Endothelial cell of umbilical vein (primary cell): ENCODE data around the gene TLR6. TPM values are rescaled to one million over a fixed set of nuclear protein-coding genes. Genes with fewer than 3 reads are reported as not detected.

Source experiments
- BruUV-seq: library from RNA; stranded (reverse); fragments of 400-500 nt; replicated peaks from 2 replicates; lab custom pipeline; 2021; lab: Mats Ljungman, UMichigan
- CTCF ChIA-PET: fragments of 300-600, 350-600 bp; sonication (Branson Sonifier 250); formaldehyde crosslinking; loops from one replicate; lab custom pipeline; 2021; ENCODE audit warnings: antibody characterized with exemption, inconsistent platforms; lab: Charles Lee
- POLR2A ChIA-PET: fragments of 300-600, 350-600 bp; sonication (Branson Sonifier 250); formaldehyde crosslinking; loops from one replicate; lab custom pipeline; 2021; ENCODE audit warnings: antibody characterized with exemption, inconsistent platforms; lab: Charles Lee
- DNase-seq: peaks from one replicate; pipeline ENCODE4 v3.0.0-alpha.2; 2011; ENCODE audit warnings: low read depth, low spot score
- FAIRE-seq: peaks from 2 replicates; lab custom pipeline; 2011; peaks lifted over from hg19 to GRCh38; lab: Jason Lieb, UNC
- H2AFZ ChIP-seq: 2 replicates; pipeline ENCODE4 v1.6.0; 2012; ENCODE audit warnings: low read depth, low read length, control low read depth, inconsistent platforms
- H3K27ac ChIP-seq: 2 replicates; pipeline ENCODE4 v1.5.1; 2011; ENCODE audit warnings: low read depth, mild to moderate bottlenecking, control low read depth, low read length, moderate library complexity; ENCODE audit not compliant: insufficient read depth
- H3K27me3 ChIP-seq, 2 experiments: 2 replicates each; pipeline versions ENCODE4 v1.6.0 to v1.6.1; 2011; ENCODE audit warnings: low read length in 2 of 2, mixed read lengths in 1 of 2; ENCODE audit not compliant: control insufficient read depth in 2 of 2, insufficient read depth in 2 of 2
- H3K36me3 ChIP-seq, 2 experiments: 2 replicates in 1 of 2; 3 replicates in 1 of 2; pipeline ENCODE4 v1.5.1; 2011; ENCODE audit warnings: low read length in 2 of 2, mild to moderate bottlenecking in 1 of 2, moderate library complexity in 1 of 2; ENCODE audit not compliant: control insufficient read depth in 2 of 2, insufficient read depth in 2 of 2; ENCODE audit errors: extremely low read depth in 1 of 2
- H3K4me1 ChIP-seq: 3 replicates; pipeline ENCODE4 v1.5.1; 2011; ENCODE audit warnings: mild to moderate bottlenecking, low read length; ENCODE audit not compliant: control insufficient read depth, insufficient read depth; ENCODE audit errors: extremely low read depth
- H3K4me2 ChIP-seq: 2 replicates; pipeline ENCODE4 v1.6.1; 2011; ENCODE audit warnings: low read length, control low read depth, mixed read lengths; ENCODE audit not compliant: insufficient read depth
- H3K4me3 ChIP-seq, 3 experiments: fragments of 200-600 bp in 1 of 3; sonication (generic), shearing (Covaris generic) in 1 of 3; replicated peaks in 1 of 3; 2 replicates each; pipeline ENCODE4 v1.5.1; 2011 to 2016; ENCODE audit warnings: control low read depth in 3 of 3, low read length in 3 of 3, mild to moderate bottlenecking in 2 of 3, inconsistent platforms in 1 of 3, low read depth in 1 of 3, moderate library complexity in 1 of 3; ENCODE audit not compliant: insufficient read depth in 1 of 3
- H3K79me2 ChIP-seq: 2 replicates; pipeline ENCODE4 v1.6.0; 2012; ENCODE audit warnings: low read length, inconsistent platforms; ENCODE audit not compliant: control insufficient read depth, insufficient read depth
- H3K9ac ChIP-seq: replicated peaks from 2 replicates; pipeline ENCODE3; 2011; ENCODE audit warnings: low read length, control low read depth; ENCODE audit not compliant: insufficient read depth; ENCODE audit errors: extremely low read depth
- H3K9me1 ChIP-seq: replicated peaks from 3 replicates; pipeline ENCODE4 v1.6.0; 2011; ENCODE audit warnings: mild to moderate bottlenecking, low read length; ENCODE audit not compliant: control insufficient read depth, insufficient read depth; ENCODE audit errors: extremely low read depth
- H3K9me3 ChIP-seq: replicated peaks from 2 replicates; pipeline ENCODE4 v1.5.1; 2012; ENCODE audit warnings: low read length, inconsistent platforms; ENCODE audit not compliant: control insufficient read depth, insufficient read depth
- H4K20me1 ChIP-seq: replicated peaks from 2 replicates; pipeline ENCODE3; 2011; ENCODE audit warnings: mild to moderate bottlenecking, low read length; ENCODE audit not compliant: control insufficient read depth, insufficient read depth; ENCODE audit errors: extremely low read depth
- EZH2 ChIP-seq: IDR thresholded peaks from 2 replicates; pipeline ENCODE4 v1.6.1; 2012; ENCODE audit warnings: borderline replicate concordance, low read depth, mild to moderate bottlenecking, moderate library complexity, low read length, inconsistent platforms; ENCODE audit not compliant: severe bottlenecking
- FOS ChIP-seq: IDR thresholded peaks from 2 replicates; pipeline ENCODE4 v1.6.1; 2011; ENCODE audit warnings: mild to moderate bottlenecking, low read length, moderate library complexity, borderline replicate concordance; ENCODE audit not compliant: insufficient read depth
- GATA2 ChIP-seq: IDR thresholded peaks from 2 replicates; pipeline ENCODE4 v1.7.0; 2011; ENCODE audit warnings: low read depth, mild to moderate bottlenecking, moderate library complexity, mixed read lengths, low read length; ENCODE audit not compliant: insufficient read length, insufficient read depth
- JUN ChIP-seq: IDR thresholded peaks from 2 replicates; pipeline ENCODE4 v1.6.1; 2011; ENCODE audit warnings: borderline replicate concordance, low read depth; ENCODE audit not compliant: insufficient read length, insufficient read depth
- MAX ChIP-seq: IDR thresholded peaks from 2 replicates; pipeline ENCODE4 v1.6.1; 2011; ENCODE audit not compliant: insufficient read depth, insufficient read length
- MYC ChIP-seq: IDR thresholded peaks from one replicate; pipeline ENCODE4 v1.6.1; 2011; ENCODE audit warnings: mild to moderate bottlenecking, low read depth, low read length
- POLR2A ChIP-seq: IDR thresholded peaks from 2 replicates; pipeline ENCODE4 v1.6.1; 2012; ENCODE audit warnings: low read depth, mild to moderate bottlenecking, control low read depth, low read length
- POLR2AphosphoS5 ChIP-seq: IDR thresholded peaks from 2 replicates; pipeline ENCODE4 v1.6.1; 2012; ENCODE audit warnings: low read depth, mild to moderate bottlenecking, control low read depth, low read length, moderate library complexity; ENCODE audit not compliant: insufficient read depth
- dilution Hi-C: fragments of 300-500 bp; cut with MboI; formaldehyde crosslinking; loops from one replicate; pipeline ENCODE4 v1.15.0; 2019; ENCODE audit warnings: low sequenced_read_pairs; ENCODE audit not compliant: extremely low pct_ligation_motif_present
- intact Hi-C: fragments of 100-400 bp; cut with micrococcal nuclease; formaldehyde crosslinking; loops from one replicate; pipeline ENCODE4 v1.10.0; 2022
- polyA plus RNA-seq, 4 experiments: library from polyadenylated mRNA; depleted of rRNA in 3 of 4; stranded (reverse) in 3 of 4; unstranded in 1 of 4; fragments of >200 nt; gene quantifications; 2 replicates each; pipeline versions ENCODE4 v1.2.1 to v1.2.3, GENCODE V29; 2011 to 2012; ENCODE audit warnings: missing spikeins in 1 of 4
- total RNA-seq: library from RNA; stranded (reverse); gene quantifications from 2 replicates; pipeline ENCODE4 v1.2.3, GENCODE V29; 2021
- TF ChIP-seq, protein P1 (sequence below), 2 donors: IDR thresholded peaks; 1 replicate in 1 of 2; 2 replicates in 1 of 2; pipeline ENCODE4 v1.5.1; 2011; ENCODE audit warnings: low read length in 2 of 2, mild to moderate bottlenecking in 2 of 2, moderate library complexity in 2 of 2, control low read depth in 1 of 2, inconsistent platforms in 1 of 2, low read depth in 1 of 2; ENCODE audit not compliant: insufficient read depth in 1 of 2; ENCODE audit errors: extremely low read depth in 1 of 2

TLR6 gene
- total and polyA plus RNA-seq, 2 donors (not counting 3 experiments of a cell fraction or from before 2014, with no cell fraction given), result 0.19 to 1.7 TPM

DNA sequence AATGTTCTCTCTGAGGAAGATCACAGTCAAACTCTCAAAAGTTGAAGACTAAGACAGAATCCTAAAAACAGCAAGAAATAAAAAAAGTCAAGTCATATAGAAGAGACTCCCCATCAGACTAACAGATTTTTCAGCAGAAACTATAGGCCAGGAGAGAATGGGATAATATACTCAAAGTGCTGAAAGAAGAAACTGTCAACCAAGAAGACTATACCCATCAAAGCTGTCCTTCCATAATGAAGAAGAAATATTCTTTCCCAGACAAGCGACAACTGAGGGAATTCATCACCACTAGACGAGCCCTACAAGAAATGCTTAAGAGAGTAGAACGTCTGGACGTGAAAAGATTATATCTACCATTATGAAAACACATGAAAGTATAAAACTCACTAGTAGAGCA lies 22.0 kb downstream of the TLR6 start:
- no peak overlapping the region for H3K4me3 ChIP-seq
- H2AFZ ChIP-seq, result no peak overlapping the region
- intact Hi-C loops, result no loop called here
- H3K9me3 ChIP-seq, result no peaks in the 10 kb centered on the region
- DNase-seq (no peak), FAIRE-seq (no peak)
- no TSS peak for BruUV-seq
- no peaks in the 10 kb centered on the region for H3K79me2 ChIP-seq
- peaks cover 10% of the 10 kb centered on the region for H3K4me1 ChIP-seq
- no peaks in the 10 kb centered on the region for H4K20me1 ChIP-seq
- dilution Hi-C loops, result no loop called here
- H3K27ac ChIP-seq, result no peak overlapping the region
- ChIA-PET POLR2A (interaction anchor here (0.6 kb wide), 1 partner anchor 37 kb away, joined by 8 read pairs; no protein-coding TSS in a partner anchor), CTCF (interaction anchor here (0.6 to 1.0 kb wide), 2 partner anchors 20 to 75 kb away, joined by 3 read pairs; no protein-coding TSS in a partner anchor)
- H3K9me1 ChIP-seq, result no peaks in the 10 kb centered on the region
- no peaks in the 10 kb centered on the region for H3K36me3 ChIP-seq
- no peak overlapping the region for H3K4me2 ChIP-seq
- TF ChIP-seq POLR2A (no peak), POLR2AphosphoS5 (no peak), EZH2 (no peak), JUN (no peak), MYC (no peak), MAX (no peak), FOS (no peak), GATA2 (no peak)
- TF ChIP-seq, protein P1, sequence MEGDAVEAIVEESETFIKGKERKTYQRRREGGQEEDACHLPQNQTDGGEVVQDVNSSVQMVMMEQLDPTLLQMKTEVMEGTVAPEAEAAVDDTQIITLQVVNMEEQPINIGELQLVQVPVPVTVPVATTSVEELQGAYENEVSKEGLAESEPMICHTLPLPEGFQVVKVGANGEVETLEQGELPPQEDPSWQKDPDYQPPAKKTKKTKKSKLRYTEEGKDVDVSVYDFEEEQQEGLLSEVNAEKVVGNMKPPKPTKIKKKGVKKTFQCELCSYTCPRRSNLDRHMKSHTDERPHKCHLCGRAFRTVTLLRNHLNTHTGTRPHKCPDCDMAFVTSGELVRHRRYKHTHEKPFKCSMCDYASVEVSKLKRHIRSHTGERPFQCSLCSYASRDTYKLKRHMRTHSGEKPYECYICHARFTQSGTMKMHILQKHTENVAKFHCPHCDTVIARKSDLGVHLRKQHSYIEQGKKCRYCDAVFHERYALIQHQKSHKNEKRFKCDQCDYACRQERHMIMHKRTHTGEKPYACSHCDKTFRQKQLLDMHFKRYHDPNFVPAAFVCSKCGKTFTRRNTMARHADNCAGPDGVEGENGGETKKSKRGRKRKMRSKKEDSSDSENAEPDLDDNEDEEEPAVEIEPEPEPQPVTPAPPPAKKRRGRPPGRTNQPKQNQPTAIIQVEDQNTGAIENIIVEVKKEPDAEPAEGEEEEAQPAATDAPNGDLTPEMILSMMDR (IDR thresholded peaks at IDR 0.05; ENCODE audit: extremely low read depth in 1 of 2, insufficient read depth in 1 of 2, low read depth in 1 of 2, low read length in 2 of 2), result no peak
- H3K9ac ChIP-seq, result no peak overlapping the region
- peaks cover 0 to 10% of the 10 kb centered on the region in 2 experiments for H3K27me3 ChIP-seq
